PFSK-1 (cell line): Measurements from ENCODE around the gene TSPYL2.

ENCODE experiments used
- POLR2AphosphoS5 ChIP-seq: IDR thresholded peaks from 2 replicates; pipeline ENCODE4 v1.6.1; 2012; ENCODE audit warnings: low read depth, mild to moderate bottlenecking, control low read depth, low read length, moderate library complexity
- TAF1 ChIP-seq: IDR thresholded peaks from 2 replicates; pipeline ENCODE4 v1.6.1; 2012; ENCODE audit warnings: low read length, control low read depth, borderline replicate concordance; ENCODE audit not compliant: insufficient read depth
- TF ChIP-seq, protein P1 (sequence below), 2 experiments: IDR thresholded peaks; 2 replicates each; pipeline versions ENCODE4 v1.6.1 to v1.8.0; 2011 to 2012; ENCODE audit warnings: low read depth in 2 of 2, low read length in 2 of 2, control low read depth in 1 of 2, inconsistent platforms in 1 of 2, mild to moderate bottlenecking in 1 of 2, moderate library complexity in 1 of 2; ENCODE audit not compliant: insufficient read depth in 1 of 2

DNA sequence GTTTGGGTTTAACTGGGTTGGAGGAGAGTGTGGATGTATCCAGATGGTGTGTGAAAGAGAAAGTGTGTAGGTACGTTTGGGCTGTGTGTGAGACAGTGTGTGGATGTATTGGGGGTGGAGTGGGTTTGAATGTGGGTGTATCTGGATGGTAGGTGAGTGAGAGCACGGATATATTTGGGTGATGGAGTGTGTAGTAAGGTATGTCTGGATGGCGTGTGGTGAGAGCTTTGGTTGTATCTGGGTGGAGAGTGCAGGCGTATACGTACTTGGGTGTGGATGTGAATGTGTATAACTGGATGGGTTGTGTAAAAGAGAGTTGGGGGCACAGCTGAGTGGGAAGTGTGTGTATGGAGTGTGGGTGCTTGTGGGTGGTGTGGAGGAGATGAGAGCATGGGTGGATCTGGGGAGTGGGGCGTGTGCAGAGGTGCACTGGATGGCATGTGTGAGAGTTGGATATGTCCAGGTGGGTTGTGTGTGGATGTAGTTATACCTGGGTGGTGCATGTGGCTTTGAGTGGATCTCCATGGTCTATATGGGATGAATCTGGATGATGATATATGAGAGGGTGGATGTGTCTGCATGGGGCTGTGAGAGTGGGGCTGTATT, 26.8 kb upstream of the TSPYL2 start:
- TF ChIP-seq POLR2AphosphoS5 (no peak), TAF1 (no peak)
- TF ChIP-seq, protein P1, sequence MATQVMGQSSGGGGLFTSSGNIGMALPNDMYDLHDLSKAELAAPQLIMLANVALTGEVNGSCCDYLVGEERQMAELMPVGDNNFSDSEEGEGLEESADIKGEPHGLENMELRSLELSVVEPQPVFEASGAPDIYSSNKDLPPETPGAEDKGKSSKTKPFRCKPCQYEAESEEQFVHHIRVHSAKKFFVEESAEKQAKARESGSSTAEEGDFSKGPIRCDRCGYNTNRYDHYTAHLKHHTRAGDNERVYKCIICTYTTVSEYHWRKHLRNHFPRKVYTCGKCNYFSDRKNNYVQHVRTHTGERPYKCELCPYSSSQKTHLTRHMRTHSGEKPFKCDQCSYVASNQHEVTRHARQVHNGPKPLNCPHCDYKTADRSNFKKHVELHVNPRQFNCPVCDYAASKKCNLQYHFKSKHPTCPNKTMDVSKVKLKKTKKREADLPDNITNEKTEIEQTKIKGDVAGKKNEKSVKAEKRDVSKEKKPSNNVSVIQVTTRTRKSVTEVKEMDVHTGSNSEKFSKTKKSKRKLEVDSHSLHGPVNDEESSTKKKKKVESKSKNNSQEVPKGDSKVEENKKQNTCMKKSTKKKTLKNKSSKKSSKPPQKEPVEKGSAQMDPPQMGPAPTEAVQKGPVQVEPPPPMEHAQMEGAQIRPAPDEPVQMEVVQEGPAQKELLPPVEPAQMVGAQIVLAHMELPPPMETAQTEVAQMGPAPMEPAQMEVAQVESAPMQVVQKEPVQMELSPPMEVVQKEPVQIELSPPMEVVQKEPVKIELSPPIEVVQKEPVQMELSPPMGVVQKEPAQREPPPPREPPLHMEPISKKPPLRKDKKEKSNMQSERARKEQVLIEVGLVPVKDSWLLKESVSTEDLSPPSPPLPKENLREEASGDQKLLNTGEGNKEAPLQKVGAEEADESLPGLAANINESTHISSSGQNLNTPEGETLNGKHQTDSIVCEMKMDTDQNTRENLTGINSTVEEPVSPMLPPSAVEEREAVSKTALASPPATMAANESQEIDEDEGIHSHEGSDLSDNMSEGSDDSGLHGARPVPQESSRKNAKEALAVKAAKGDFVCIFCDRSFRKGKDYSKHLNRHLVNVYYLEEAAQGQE (IDR thresholded peaks at IDR 0.05; ENCODE audit: insufficient read depth in 1 of 2, low read depth in 2 of 2, low read length in 2 of 2): no peak
